Measurements from ENCODE around the gene C12orf42. TPM values are rescaled to one million over a fixed set of nuclear protein-coding genes. Genes with fewer than 3 reads are reported as not detected.
"Not testable (repeated sequence)": the region's sequence is repeated elsewhere in the genome, so short reads cannot be mapped to it uniquely, and the experiment has no call there.

Gene C12orf42
- total and polyA plus RNA-seq, 4 donors, result 0.17 to 0.47 TPM; not detected in 2

GRCh38 chr12:103462675-103463074 lies 33.1 kb downstream of the C12orf42 start:
- no peaks in the 10 kb centered on the region for H3K27me3 ChIP-seq (ENCODE audit: control insufficient read depth, insufficient read depth, low read length)
- peaks cover 2% of the 10 kb centered on the region for H3K9me3 ChIP-seq (ENCODE audit: control insufficient read depth, insufficient read depth, low read length)
- H3K4me3 ChIP-seq (ENCODE audit: low read depth, low read length), result no peak overlapping the region
- H3K36me3 ChIP-seq (ENCODE audit: control insufficient read depth, insufficient read depth, low read length), result no peaks in the 10 kb centered on the region
- no peak for DNase-seq (ENCODE audit: low read depth in 4 of 6, low spot score in 6 of 6)
- no peaks in the 10 kb centered on the region for H3K4me1 ChIP-seq (ENCODE audit: control insufficient read depth, insufficient read depth, low read length)
- H3K27ac ChIP-seq (ENCODE audit: low read depth, low read length), result no peak overlapping the region
- WGBS (ENCODE audit: insufficient coverage), result no CpG with 5 or more reads among the region's 3 CpGs

DNA sequence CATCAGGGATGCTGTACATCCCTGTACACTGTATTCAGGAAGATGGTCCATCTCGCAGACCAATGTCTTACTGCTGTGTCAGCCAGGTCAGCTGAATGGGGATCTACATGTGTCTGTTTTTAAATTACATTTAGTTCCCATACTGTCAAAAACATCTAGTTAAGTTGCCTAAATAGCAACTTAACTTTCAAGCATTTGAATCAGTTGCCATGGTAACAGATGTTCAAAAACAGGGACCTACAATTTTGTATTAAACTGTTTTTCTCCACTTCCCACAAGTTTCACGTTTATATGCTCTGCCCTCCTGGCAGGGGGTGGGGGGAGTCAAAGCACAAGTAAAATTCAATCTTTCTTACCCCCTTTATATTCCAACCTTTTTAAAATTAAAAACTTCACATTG lies 38.3 kb downstream of the C12orf42 start:
- WGBS (ENCODE audit: insufficient coverage), result no CpG with 5 or more reads among the region's 2 CpGs
- Histone ChIP-seq H3K27ac (ENCODE audit: low read depth, low read length) (no peak overlapping the region), H3K9me3 (ENCODE audit: control insufficient read depth, insufficient read depth, low read length) (no peaks in the 10 kb centered on the region), H3K4me3 (ENCODE audit: low read depth, low read length) (no peak overlapping the region), H3K4me1 (ENCODE audit: control insufficient read depth, insufficient read depth, low read length) (no peaks in the 10 kb centered on the region), H3K27me3 (ENCODE audit: control insufficient read depth, insufficient read depth, low read length) (no peaks in the 10 kb centered on the region), H3K36me3 (ENCODE audit: control insufficient read depth, insufficient read depth, low read length) (no peaks in the 10 kb centered on the region)
- DNase-seq (ENCODE audit: low read depth in 4 of 6, low spot score in 6 of 6), result peak in 2 of 6 donors; percentile 44 to 47

DNA sequence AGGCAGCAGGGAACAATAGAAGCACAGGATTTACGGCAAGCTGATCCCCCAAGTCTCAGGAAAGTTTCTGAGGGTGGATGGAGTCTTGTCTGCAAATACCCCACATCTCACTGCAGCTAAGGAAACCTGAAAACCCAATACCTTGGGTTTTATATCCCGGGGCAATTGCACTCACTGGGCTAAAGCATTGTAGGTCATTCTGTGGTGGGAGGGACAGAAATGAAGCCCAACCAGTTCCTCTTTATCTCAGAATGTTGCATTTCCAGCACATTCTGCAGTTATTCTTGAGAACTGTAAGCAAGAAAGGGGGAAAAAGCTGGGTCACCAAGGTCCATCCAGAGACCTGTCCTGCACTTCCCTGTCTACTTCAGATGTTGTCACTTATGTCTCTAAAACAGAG lies 39.8 kb downstream of the C12orf42 start:
- no peaks in the 10 kb centered on the region for H3K36me3 ChIP-seq (ENCODE audit: control insufficient read depth, insufficient read depth, low read length)
- DNase-seq (ENCODE audit: low read depth in 4 of 6, low spot score in 6 of 6), result no peak
- no peaks in the 10 kb centered on the region for H3K4me1 ChIP-seq (ENCODE audit: control insufficient read depth, insufficient read depth, low read length)
- no peaks in the 10 kb centered on the region for H3K27me3 ChIP-seq (ENCODE audit: control insufficient read depth, insufficient read depth, low read length)
- H3K9me3 ChIP-seq (ENCODE audit: control insufficient read depth, insufficient read depth, low read length), result no peaks in the 10 kb centered on the region
- no CpG with 5 or more reads among the region's 2 CpGs for WGBS (ENCODE audit: insufficient coverage)
- H3K4me3 ChIP-seq (ENCODE audit: low read depth, low read length), result no peak overlapping the region
- no peak overlapping the region for H3K27ac ChIP-seq (ENCODE audit: low read depth, low read length)

GRCh38 chr12:103455020-103455763 lies 40.6 kb downstream of the C12orf42 start:
- no CpG with 5 or more reads among the region's 3 CpGs for WGBS (ENCODE audit: insufficient coverage)
- Histone ChIP-seq H3K27ac (ENCODE audit: low read depth, low read length) (no peak overlapping the region), H3K36me3 (ENCODE audit: control insufficient read depth, insufficient read depth, low read length) (no peaks in the 10 kb centered on the region), H3K27me3 (ENCODE audit: control insufficient read depth, insufficient read depth, low read length) (no peaks in the 10 kb centered on the region), H3K9me3 (ENCODE audit: control insufficient read depth, insufficient read depth, low read length) (no peaks in the 10 kb centered on the region), H3K4me1 (ENCODE audit: control insufficient read depth, insufficient read depth, low read length) (no peaks in the 10 kb centered on the region), H3K4me3 (ENCODE audit: low read depth, low read length) (no peak overlapping the region)
- no peak for DNase-seq (ENCODE audit: low read depth in 4 of 6, low spot score in 6 of 6)

GRCh38 chr12:103444983-103445382 lies 50.8 kb downstream of the C12orf42 start:
- H3K27me3 ChIP-seq (ENCODE audit: control insufficient read depth, insufficient read depth, low read length), result no peaks in the 10 kb centered on the region
- DNase-seq (ENCODE audit: low read depth in 4 of 6, low spot score in 6 of 6), result no peak
- no peaks in the 10 kb centered on the region for H3K4me1 ChIP-seq (ENCODE audit: control insufficient read depth, insufficient read depth, low read length)
- WGBS (ENCODE audit: insufficient coverage), result no CpG with 5 or more reads among the region's 4 CpGs
- no peaks in the 10 kb centered on the region for H3K9me3 ChIP-seq (ENCODE audit: control insufficient read depth, insufficient read depth, low read length)
- H3K36me3 ChIP-seq (ENCODE audit: control insufficient read depth, insufficient read depth, low read length), result no peaks in the 10 kb centered on the region
- no peak overlapping the region for H3K27ac ChIP-seq (ENCODE audit: low read depth, low read length)
- no peak overlapping the region for H3K4me3 ChIP-seq (ENCODE audit: low read depth, low read length)

DNA sequence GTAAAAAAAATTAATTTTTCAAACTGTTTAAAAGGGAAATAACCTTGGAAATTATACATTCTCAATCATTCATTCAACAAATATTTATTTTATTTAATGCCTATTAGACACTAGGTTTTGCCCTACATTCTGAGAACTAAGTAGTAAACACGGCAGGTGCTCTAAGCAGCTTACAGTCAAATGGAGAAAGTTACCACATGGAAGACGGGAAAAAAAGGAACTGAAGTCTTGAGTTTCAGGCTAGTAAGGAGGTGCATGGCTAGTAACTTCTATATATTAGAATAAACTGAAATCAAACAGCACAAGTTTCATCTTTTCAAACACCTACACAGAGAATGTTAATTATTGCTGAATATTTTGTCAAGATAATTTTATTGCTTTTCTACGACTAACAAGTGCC lies 52.9 kb downstream of the C12orf42 start:
- Histone ChIP-seq H3K4me3 (ENCODE audit: low read depth, low read length) (no peak overlapping the region), H3K4me1 (ENCODE audit: control insufficient read depth, insufficient read depth, low read length) (no peaks in the 10 kb centered on the region), H3K27ac (ENCODE audit: low read depth, low read length) (no peak overlapping the region), H3K9me3 (ENCODE audit: control insufficient read depth, insufficient read depth, low read length) (no peaks in the 10 kb centered on the region), H3K27me3 (ENCODE audit: control insufficient read depth, insufficient read depth, low read length) (no peaks in the 10 kb centered on the region), H3K36me3 (ENCODE audit: control insufficient read depth, insufficient read depth, low read length) (no peaks in the 10 kb centered on the region)
- no peak for DNase-seq (ENCODE audit: low read depth in 4 of 6, low spot score in 6 of 6)
- WGBS (ENCODE audit: insufficient coverage), result no CpG with 5 or more reads among the region's 3 CpGs

GRCh38 chr12:103442182-103442555 lies 53.6 kb downstream of the C12orf42 start:
- no peak overlapping the region for H3K4me3 ChIP-seq (ENCODE audit: low read depth, low read length)
- no peaks in the 10 kb centered on the region for H3K36me3 ChIP-seq (ENCODE audit: control insufficient read depth, insufficient read depth, low read length)
- WGBS (ENCODE audit: insufficient coverage), result 84% methylated on average over 5 of the region's 5 CpGs
- H3K4me1 ChIP-seq (ENCODE audit: control insufficient read depth, insufficient read depth, low read length), result no peaks in the 10 kb centered on the region
- no peaks in the 10 kb centered on the region for H3K9me3 ChIP-seq (ENCODE audit: control insufficient read depth, insufficient read depth, low read length)
- H3K27ac ChIP-seq (ENCODE audit: low read depth, low read length), result no peak overlapping the region
- H3K27me3 ChIP-seq (ENCODE audit: control insufficient read depth, insufficient read depth, low read length), result no peaks in the 10 kb centered on the region
- no peak for DNase-seq (ENCODE audit: low read depth in 4 of 6, low spot score in 6 of 6)

GRCh38 chr12:103441437-103442181 lies 54.2 kb downstream of the C12orf42 start:
- Histone ChIP-seq H3K27me3 (ENCODE audit: control insufficient read depth, insufficient read depth, low read length) (no peaks in the 10 kb centered on the region), H3K4me1 (ENCODE audit: control insufficient read depth, insufficient read depth, low read length) (no peaks in the 10 kb centered on the region), H3K36me3 (ENCODE audit: control insufficient read depth, insufficient read depth, low read length) (no peaks in the 10 kb centered on the region), H3K27ac (ENCODE audit: low read depth, low read length) (no peak overlapping the region), H3K4me3 (ENCODE audit: low read depth, low read length) (no peak overlapping the region), H3K9me3 (ENCODE audit: control insufficient read depth, insufficient read depth, low read length) (no peaks in the 10 kb centered on the region)
- DNase-seq (ENCODE audit: low read depth in 4 of 6, low spot score in 6 of 6), result no peak
- 43% methylated on average over 1 of the region's 1 CpG for WGBS (ENCODE audit: insufficient coverage)

GRCh38 chr12:103434165-103435105 lies 61.3 kb downstream of the C12orf42 start:
- H3K27me3 ChIP-seq (ENCODE audit: control insufficient read depth, insufficient read depth, low read length); H3K4me3 ChIP-seq (ENCODE audit: low read depth, low read length); H3K27ac ChIP-seq (ENCODE audit: low read depth, low read length); DNase-seq (ENCODE audit: low read depth in 4 of 6, low spot score in 6 of 6); H3K36me3 ChIP-seq (ENCODE audit: control insufficient read depth, insufficient read depth, low read length); H3K9me3 ChIP-seq (ENCODE audit: control insufficient read depth, insufficient read depth, low read length); H3K4me1 ChIP-seq (ENCODE audit: control insufficient read depth, insufficient read depth, low read length): not testable (repeated sequence)
- 88% methylated on average over 15 of the region's 33 CpGs for WGBS (ENCODE audit: insufficient coverage)
